Measurements from ENCODE around the gene FXYD2. TPM values are rescaled to one million over a fixed set of nuclear protein-coding genes. Genes with fewer than 3 reads are reported as not detected.

Gene FXYD2
- total and polyA plus RNA-seq, 2 of the 13 experiments (the other 11 are each of a cell fraction or from before 2014, with no cell fraction given) = 45.9 to 106 TPM

DNA sequence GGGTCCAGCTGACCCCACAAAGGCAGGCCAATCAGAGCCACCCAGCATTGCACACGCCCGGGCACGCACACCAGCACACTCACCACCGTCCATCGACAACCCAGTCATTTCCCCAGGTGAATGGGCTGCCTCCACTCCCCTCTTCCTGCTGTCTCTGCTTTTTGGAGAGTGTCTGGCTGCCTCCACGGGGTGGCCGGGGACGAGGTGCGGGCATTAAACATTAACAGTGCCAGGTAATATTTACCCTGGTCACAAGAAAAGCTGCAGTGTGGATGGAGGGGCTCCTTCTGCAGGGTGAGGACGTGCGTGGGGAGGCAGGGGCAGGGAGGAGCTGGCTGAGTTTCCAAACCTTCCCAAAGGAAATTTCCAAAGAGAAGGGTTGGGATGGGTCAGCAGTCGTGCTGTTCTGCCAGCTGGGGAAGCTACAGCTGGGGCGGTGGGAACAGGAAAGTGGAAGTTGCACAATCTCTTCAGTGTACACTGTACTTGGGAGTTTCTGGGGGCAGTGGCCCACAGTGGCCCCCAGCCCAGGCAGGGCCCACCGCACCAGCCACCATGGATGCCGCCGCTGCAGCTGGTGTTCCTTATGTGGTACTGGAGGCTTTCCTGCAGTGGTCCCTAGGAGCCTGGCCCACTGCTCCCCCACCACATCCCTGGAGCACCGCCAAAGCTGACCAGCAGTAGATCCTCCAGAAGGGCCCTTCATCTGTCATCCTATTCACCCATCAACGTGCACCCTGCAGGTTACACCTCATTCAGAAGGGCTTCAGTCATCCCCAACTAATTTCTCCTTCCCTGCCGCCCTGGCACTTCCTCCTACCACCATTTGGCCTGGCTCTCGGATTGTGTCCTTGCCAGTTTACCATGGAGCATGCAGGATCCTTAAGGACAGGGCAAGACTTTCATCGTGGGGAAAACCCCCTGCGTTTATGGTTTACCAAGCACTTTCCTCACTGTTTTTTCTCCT lies at the start of gene FXYD2 (continued):
- TF ChIP-seq ZNF816 (CRISPR knock-in tag; IDR thresholded peaks at IDR 0.05; ENCODE audit: borderline replicate concordance) (no peak; the same call in 1 of the 2 replicates), RNF2 (conservative IDR thresholded peaks at IDR 0.05; ENCODE audit: low read depth) (no peak), ZFP62 (CRISPR knock-in tag; IDR thresholded peaks at IDR 0.05) (no peak), ISL2 (CRISPR knock-in tag; IDR thresholded peaks at IDR 0.05) (peak; percentile 22; the same call in 1 of the 2 replicates), ZNF589 (CRISPR knock-in tag; conservative IDR thresholded peaks at IDR 0.05) (no peak), NR2F2 (IDR thresholded peaks at IDR 0.05; ENCODE audit: borderline replicate concordance, low read depth) (no peak), NCOA5 (CRISPR knock-in tag; IDR thresholded peaks at IDR 0.05) (no peak), CEBPG (CRISPR knock-in tag; IDR thresholded peaks at IDR 0.05) (peak; percentile 87), ZC3H13 (CRISPR knock-in tag; IDR thresholded peaks at IDR 0.05) (no peak), ZNF430 (CRISPR knock-in tag; IDR thresholded peaks at IDR 0.05) (no peak), ZNF350 (CRISPR knock-in tag; IDR thresholded peaks at IDR 0.05; ENCODE audit: borderline replicate concordance, low read depth) (peak; percentile 43; the same call in 1 of the 2 replicates)
- TF ChIP-seq, protein P1, sequence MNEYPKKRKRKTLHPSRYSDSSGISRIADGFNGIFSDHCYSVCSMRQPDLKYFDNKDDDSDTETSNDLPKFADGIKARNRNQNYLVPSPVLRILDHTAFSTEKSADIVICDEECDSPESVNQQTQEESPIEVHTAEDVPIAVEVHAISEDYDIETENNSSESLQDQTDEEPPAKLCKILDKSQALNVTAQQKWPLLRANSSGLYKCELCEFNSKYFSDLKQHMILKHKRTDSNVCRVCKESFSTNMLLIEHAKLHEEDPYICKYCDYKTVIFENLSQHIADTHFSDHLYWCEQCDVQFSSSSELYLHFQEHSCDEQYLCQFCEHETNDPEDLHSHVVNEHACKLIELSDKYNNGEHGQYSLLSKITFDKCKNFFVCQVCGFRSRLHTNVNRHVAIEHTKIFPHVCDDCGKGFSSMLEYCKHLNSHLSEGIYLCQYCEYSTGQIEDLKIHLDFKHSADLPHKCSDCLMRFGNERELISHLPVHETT (CRISPR knock-in tag; conservative IDR thresholded peaks at IDR 0.05) = no peak
- TF ChIP-seq, protein P2, sequence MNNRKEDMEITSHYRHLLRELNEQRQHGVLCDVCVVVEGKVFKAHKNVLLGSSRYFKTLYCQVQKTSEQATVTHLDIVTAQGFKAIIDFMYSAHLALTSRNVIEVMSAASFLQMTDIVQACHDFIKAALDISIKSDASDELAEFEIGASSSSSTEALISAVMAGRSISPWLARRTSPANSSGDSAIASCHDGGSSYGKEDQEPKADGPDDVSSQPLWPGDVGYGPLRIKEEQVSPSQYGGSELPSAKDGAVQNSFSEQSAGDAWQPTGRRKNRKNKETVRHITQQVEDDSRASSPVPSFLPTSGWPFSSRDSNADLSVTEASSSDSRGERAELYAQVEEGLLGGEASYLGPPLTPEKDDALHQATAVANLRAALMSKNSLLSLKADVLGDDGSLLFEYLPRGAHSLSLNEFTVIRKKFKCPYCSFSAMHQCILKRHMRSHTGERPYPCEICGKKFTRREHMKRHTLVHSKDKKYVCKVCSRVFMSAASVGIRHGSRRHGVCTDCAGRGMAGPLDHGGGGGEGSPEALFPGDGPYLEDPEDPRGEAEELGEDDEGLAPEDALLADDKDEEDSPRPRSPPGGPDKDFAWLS (CRISPR knock-in tag; IDR thresholded peaks at IDR 0.05; ENCODE audit: borderline replicate concordance) = no peak
- TF ChIP-seq, protein P3, sequence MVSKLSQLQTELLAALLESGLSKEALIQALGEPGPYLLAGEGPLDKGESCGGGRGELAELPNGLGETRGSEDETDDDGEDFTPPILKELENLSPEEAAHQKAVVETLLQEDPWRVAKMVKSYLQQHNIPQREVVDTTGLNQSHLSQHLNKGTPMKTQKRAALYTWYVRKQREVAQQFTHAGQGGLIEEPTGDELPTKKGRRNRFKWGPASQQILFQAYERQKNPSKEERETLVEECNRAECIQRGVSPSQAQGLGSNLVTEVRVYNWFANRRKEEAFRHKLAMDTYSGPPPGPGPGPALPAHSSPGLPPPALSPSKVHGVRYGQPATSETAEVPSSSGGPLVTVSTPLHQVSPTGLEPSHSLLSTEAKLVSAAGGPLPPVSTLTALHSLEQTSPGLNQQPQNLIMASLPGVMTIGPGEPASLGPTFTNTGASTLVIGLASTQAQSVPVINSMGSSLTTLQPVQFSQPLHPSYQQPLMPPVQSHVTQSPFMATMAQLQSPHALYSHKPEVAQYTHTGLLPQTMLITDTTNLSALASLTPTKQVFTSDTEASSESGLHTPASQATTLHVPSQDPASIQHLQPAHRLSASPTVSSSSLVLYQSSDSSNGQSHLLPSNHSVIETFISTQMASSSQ (IDR thresholded peaks at IDR 0.05; ENCODE audit: low read depth) = peak; percentile 66
- TF ChIP-seq, protein P3 (CRISPR knock-in tag; IDR thresholded peaks at IDR 0.05; ENCODE audit: borderline replicate concordance) = peak; percentile 78; the same call in 1 of the 2 replicates
- TF ChIP-seq, protein P4, sequence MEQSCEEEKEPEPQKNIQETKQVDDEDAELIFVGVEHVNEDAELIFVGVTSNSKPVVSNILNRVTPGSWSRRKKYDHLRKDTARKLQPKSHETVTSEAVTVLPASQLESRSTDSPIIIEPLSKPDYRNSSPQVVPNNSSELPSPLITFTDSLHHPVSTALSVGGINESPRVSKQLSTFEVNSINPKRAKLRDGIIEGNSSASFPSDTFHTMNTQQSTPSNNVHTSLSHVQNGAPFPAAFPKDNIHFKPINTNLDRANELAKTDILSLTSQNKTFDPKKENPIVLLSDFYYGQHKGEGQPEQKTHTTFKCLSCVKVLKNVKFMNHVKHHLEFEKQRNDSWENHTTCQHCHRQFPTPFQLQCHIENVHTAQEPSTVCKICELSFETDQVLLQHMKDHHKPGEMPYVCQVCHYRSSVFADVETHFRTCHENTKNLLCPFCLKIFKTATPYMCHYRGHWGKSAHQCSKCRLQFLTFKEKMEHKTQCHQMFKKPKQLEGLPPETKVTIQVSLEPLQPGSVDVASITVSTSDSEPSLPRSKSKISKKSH (CRISPR knock-in tag; IDR thresholded peaks at IDR 0.05; ENCODE audit: borderline replicate concordance) = no peak
- TF ChIP-seq, protein P5, sequence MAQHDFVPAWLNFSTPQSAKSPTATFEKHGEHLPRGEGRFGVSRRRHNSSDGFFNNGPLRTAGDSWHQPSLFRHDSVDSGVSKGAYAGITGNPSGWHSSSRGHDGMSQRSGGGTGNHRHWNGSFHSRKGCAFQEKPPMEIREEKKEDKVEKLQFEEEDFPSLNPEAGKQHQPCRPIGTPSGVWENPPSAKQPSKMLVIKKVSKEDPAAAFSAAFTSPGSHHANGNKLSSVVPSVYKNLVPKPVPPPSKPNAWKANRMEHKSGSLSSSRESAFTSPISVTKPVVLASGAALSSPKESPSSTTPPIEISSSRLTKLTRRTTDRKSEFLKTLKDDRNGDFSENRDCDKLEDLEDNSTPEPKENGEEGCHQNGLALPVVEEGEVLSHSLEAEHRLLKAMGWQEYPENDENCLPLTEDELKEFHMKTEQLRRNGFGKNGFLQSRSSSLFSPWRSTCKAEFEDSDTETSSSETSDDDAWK (CRISPR knock-in tag; IDR thresholded peaks at IDR 0.05) = no peak

All from HepG2 (cell line).